ENCODE data around the gene BTLA.

Gene BTLA

GRCh38 chr3:112514527-112515128 is 15.4 kb upstream of the BTLA start:
- Histone ChIP-seq H3K36me3 (ENCODE audit: control insufficient read depth in 2 of 2, insufficient read depth in 1 of 2, low read length in 2 of 2) (no peaks in the 10 kb centered on the region), H3K4me3 (ENCODE audit: low read depth, low read length) (no peak overlapping the region), H3K27ac (ENCODE audit: extremely low read depth, low read depth, low read length) (no peak overlapping the region), H3K9me3 (ENCODE audit: control insufficient read depth, insufficient read depth, low read depth, low read length) (no peaks in the 10 kb centered on the region), H3K4me1 (ENCODE audit: control insufficient read depth, insufficient read depth, low read length) (no peaks in the 10 kb centered on the region)
- POLR2A ChIA-PET: no interaction called here
- CTCF ChIA-PET: interaction anchor here (0.6 to 1.2 kb wide), 3 partner anchors 15 to 403 kb away, joined by 3 read pairs; partner anchors contain the start of gene BTLA
- TF ChIP-seq ZNF311 (tag by site-specific recombination; IDR thresholded peaks at IDR 0.05; ENCODE audit: borderline replicate concordance) (no peak), IKZF3 (tag by site-specific recombination; IDR thresholded peaks at IDR 0.05) (no peak), PRDM10 (tag by site-specific recombination; IDR thresholded peaks at IDR 0.05) (no peak), REPIN1 (tag by site-specific recombination; IDR thresholded peaks at IDR 0.05; ENCODE audit: low read depth) (no peak), ZBTB49 (tag by site-specific recombination; IDR thresholded peaks at IDR 0.05; ENCODE audit: low read depth) (no peak), ZNF704 (tag by site-specific recombination; IDR thresholded peaks at IDR 0.05) (no peak), ZNF274 (IDR thresholded peaks at IDR 0.05; ENCODE audit: low read length) (no peak), ZNF274 (tag by site-specific recombination; IDR thresholded peaks at IDR 0.05; ENCODE audit: borderline replicate concordance) (no peak), TCF7L2 (IDR thresholded peaks at IDR 0.05; ENCODE audit: borderline replicate concordance, low read depth, low read length) (no peak), KLF7 (tag by site-specific recombination; IDR thresholded peaks at IDR 0.05; ENCODE audit: borderline replicate concordance) (no peak), ZNF645 (tag by site-specific recombination; IDR thresholded peaks at IDR 0.05) (no peak), PBX3 (CRISPR knock-in tag; IDR thresholded peaks at IDR 0.05) (no peak), ZFP69B (tag by site-specific recombination; IDR thresholded peaks at IDR 0.05) (no peak), ZNF654 (tag by site-specific recombination; IDR thresholded peaks at IDR 0.05; ENCODE audit: low read depth) (no peak), ZNF169 (tag by site-specific recombination; IDR thresholded peaks at IDR 0.05) (no peak), ZNF621 (tag by site-specific recombination; IDR thresholded peaks at IDR 0.05) (no peak), ZNF639 (tag by site-specific recombination; IDR thresholded peaks at IDR 0.05) (no peak)
